PFSK-1 (cell line): Measurements from ENCODE around the gene ANXA2R.

Experiments used
- FOXP2 ChIP-seq: optimal IDR thresholded peaks from 2 replicates; pipeline ENCODE3; 2011; ENCODE audit warnings: borderline replicate concordance, control low read depth, inconsistent platforms; ENCODE audit not compliant: insufficient read depth; ENCODE audit errors: extremely low read length, extremely low read depth
- POLR2AphosphoS5 ChIP-seq: IDR thresholded peaks from 2 replicates; pipeline ENCODE4 v1.6.1; 2012; ENCODE audit warnings: low read depth, mild to moderate bottlenecking, control low read depth, low read length, moderate library complexity
- REST ChIP-seq, 2 experiments: IDR thresholded peaks; 2 replicates each; pipeline versions ENCODE4 v1.6.1 to v1.8.0; 2011 to 2012; ENCODE audit warnings: low read depth in 2 of 2, low read length in 2 of 2, control low read depth in 1 of 2, inconsistent platforms in 1 of 2, mild to moderate bottlenecking in 1 of 2, moderate library complexity in 1 of 2; ENCODE audit not compliant: insufficient read depth in 1 of 2
- SIN3A ChIP-seq: IDR thresholded peaks from 2 replicates; pipeline ENCODE4 v1.6.1; 2012; ENCODE audit warnings: mild to moderate bottlenecking, low read length, moderate library complexity, borderline replicate concordance; ENCODE audit not compliant: insufficient read depth
- TAF1 ChIP-seq: IDR thresholded peaks from 2 replicates; pipeline ENCODE4 v1.6.1; 2012; ENCODE audit warnings: low read length, control low read depth, borderline replicate concordance; ENCODE audit not compliant: insufficient read depth

DNA sequence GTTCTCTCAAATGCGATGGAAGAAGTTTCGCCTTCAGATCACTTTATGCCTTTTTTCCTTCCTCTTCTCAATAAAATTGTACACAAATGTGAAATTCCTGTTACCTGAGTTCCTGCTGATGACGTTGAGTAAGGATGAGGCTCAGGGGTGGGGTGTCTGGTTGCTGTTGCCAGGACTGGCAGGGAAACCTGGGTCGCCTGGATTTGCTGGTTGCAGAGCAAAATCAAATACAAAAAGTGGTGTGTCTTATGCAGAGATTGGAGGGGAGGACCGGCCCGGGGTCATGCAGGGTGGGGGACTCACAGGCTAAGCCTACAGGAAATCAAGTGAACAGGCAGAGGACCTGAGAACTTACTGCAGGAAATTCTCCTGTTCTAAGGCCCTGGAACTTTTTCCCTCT is 39.2 kb downstream of the ANXA2R start:
- TF ChIP-seq SIN3A (no peak), TAF1 (no peak), POLR2AphosphoS5 (no peak), REST (IDR thresholded peaks at IDR 0.05; ENCODE audit: insufficient read depth in 1 of 2, low read depth in 2 of 2, low read length in 2 of 2) (no peak), FOXP2 (no peak)
